Mammary epithelial cell (primary cell): Measurements from ENCODE around the gene UPK3A.

Source experiments
- CTCF ChIP-seq, 2 donors: IDR thresholded peaks in 1 of 2; conservative IDR thresholded peaks in 1 of 2; 2 replicates each; pipeline ENCODE4 v1.5.1; 2011 to 2012; ENCODE audit warnings: inconsistent platforms in 2 of 2, low read length in 2 of 2, mild to moderate bottlenecking in 2 of 2, control low read depth in 1 of 2, low read depth in 1 of 2; ENCODE audit not compliant: insufficient read depth in 1 of 2; ENCODE audit errors: extremely low read depth in 1 of 2
- EZH2 ChIP-seq: IDR thresholded peaks from 2 replicates; pipeline ENCODE4 v1.6.1; 2012; ENCODE audit warnings: low read length, inconsistent platforms, borderline replicate concordance

- TF ChIP-seq CTCF (conservative IDR thresholded peaks at IDR 0.05 in 1 of 2, IDR thresholded peaks at IDR 0.05 in 1 of 2; ENCODE audit: extremely low read depth in 1 of 2, insufficient read depth in 1 of 2, low read depth in 1 of 2, low read length in 2 of 2) (no peak), EZH2 (no peak)
Observed at GRCh38 chr22:45290410-45290936, 5.7 kb downstream of the UPK3A start.
